Tongue (tissue), 2 donors: ENCODE results near the gene KARS1. TPM values are rescaled to one million over a fixed set of nuclear protein-coding genes. Genes with fewer than 3 reads are reported as not detected.

Experiments
- DNase-seq: peaks from one replicate; pipeline ENCODE4 v3.0.0-alpha.2; 2015
- total RNA-seq: library from RNA; depleted of rRNA; stranded (reverse); fragments of >200 nt; gene quantifications from one replicate; pipeline ENCODE4 v1.2.3, GENCODE V29; 2014

Gene KARS1
- total RNA-seq, 1 donor from 2014 or later = 118 TPM

DNA sequence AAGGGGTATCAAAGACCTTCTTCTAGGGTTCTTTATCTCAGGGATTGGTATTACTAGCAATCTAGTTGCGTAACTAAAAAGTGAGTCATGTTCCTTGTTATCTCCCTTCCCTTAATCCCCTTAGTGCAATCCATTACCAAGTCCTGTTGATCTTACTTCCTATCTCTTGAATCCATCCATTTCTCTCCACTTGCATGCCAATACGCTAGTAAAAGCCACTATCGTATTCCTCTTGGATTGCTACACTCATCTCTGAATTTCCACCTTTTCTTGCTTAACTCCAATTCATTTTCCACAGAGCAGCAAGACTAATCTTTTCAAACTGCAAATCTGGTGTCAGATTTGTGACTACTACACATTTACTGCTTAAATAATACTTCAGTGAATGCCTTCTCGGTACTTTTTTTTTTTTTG, 22.5 kb downstream of the KARS1 start:
- no peak for DNase-seq

DNA sequence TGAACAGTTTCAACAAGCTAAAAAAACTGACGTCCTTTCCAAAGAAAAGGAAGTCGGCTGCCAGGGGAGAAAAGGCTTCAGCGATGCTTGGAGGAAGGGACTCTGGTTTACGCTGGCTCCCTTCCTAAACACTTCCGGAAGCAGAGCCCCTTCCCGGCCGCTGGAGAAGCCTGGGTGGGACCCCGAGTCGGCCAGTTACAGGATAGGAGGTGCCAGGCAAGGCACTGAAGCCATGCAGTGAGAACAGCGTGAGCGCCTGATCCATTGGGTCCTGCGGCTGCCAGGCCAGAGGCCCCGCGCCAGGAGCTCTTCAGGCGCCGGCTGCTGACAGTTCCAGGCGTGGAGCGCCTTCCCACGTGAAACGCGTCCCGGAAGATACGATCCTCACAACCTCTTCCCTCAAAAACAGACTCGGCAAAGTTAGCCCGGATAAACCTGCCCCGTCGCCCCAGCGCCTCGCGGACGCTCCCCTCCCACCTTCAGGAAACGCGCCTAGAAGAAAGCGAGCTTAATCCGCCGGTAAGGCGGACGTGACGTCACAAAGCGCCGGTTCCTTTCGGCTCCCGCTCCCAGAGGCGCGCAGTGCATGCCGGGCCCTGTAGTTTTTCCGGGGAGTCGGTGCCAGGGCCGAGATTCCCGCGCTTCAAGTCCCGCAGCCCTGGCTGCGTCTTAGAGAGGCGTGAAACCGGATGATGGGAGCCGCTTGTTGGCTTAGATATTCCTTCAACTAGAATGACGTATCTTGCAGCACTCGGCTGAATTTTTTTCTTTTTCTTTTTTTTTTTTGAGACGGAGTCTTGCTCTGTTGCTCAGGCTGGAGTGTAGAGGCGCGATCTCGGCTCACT, 24.5 kb downstream of the KARS1 start, which contains the start of gene ADAT1:
Gene ADAT1 (minus strand): TSS at position 521 of the 845 bp plus-strand sequence. CDS start 2,482 bp downstream, outside the sequence.
- DNase-seq = peak; percentile 99

DNA sequence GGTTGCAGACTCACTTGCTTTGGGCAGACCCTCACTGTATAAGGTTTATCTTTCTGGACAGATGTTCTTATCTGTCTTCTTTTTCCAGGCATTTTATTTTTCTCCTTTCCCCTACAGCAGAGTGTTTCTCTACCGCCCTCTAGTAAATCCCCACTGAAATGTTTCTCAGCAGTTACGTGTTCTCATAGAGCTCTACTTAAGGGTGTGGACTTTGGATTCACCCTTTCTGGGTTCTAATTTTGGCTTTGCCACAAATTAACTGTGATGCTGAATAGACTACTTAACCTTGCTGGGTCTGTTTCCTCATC, 26.3 kb downstream of the KARS1 start:
- peak; percentile 22 for DNase-seq

DNA sequence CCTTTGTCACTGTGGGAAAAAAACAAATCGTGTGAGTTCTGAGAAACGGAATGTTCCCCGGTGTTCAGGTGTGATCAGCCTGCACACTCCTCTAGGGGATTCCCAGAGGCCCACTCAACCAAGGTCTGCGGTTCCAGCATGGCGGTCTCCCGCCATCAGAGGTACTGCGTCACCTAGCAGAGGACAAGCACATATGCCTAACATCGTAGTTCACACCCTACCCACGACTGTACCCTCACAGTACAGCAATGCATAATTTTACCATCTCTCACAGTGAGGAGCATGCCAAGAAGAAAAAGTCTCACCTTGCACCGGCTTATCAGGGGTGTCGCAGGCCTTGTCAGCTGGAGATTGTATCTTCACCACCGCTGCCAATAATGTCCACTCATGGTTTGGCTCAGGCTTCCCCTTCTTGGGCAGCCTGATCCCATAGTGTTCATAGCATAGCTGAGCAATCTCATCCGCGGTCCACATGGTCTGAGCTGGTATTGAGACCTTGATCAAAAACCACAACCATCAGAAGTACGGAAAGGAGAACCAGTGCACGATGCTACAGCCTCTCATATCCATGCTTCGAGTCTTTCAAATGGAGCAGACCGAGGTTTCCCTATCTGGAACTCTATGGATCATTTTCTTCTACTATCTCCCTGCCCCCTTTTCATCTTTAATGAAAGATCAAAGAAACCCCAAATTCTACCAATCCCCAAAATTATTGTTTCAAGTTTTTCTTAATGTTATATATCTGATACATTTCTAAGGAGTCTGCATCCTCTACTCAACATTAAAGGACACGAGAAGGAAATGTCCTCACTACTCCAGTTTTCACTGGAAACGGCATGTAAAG, 26.9 kb downstream of the KARS1 start:
- no peak for DNase-seq

DNA sequence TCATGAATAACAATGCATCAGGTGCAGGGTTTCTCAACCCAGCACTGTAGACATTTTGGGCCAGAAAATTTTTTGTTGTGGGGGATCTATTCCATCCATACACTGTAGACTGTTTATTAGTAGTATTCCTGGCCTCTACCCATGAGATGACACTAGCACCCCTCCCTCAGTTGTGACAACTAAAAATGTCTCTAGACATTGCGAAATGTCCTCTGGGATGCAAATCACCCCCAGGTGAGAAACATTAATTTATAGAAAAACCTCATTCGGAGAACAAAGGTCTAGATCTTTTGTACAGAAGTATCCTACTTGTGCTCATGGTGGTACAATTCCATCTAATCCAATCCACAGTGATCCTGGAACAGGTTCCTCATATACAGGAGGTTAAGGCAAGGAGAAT, 28.7 kb downstream of the KARS1 start:
- DNase-seq = no peak

DNA sequence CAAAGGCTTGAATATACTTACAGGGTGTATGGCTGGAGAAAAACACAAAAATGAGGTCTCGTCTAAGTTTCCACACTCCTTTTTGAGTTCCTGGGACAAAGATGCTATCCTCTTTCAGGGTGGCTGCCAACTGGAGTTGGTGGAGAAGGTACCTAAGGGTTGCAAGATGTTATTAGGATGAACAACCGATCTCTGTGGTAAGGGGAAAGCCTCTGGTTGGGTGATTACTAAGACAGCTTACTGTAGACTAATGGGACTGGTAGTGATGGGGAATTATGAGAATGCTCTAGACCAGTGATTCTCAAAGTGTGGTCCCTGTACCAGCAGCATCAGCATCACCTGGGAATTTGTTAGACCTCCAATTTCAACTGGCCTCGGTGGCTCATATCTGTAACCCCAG, 30.3 kb downstream of the KARS1 start:
- no peak for DNase-seq

DNA sequence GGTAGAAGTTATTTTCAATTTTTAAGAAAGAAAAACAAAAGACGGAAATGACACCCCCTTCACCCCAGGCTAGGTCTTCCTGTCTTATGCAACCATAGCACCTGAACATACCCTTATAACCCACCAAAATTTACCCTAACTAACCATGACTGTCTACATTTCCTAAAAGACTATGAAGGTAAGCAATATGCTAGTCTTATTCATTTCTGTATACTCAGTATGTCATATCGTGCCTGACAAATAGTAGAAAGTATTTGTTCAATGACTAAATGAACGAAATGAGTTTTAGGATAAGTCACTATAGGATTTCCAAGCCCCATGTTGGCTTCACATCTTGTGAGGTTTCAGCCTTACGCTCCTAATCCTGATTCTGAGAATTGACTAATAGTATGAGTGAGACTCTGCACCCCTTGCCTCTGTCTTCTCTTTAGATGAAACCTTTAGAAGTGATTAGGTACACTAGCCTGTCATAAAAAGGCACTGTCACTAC, 30.9 kb downstream of the KARS1 start:
- no peak for DNase-seq

DNA sequence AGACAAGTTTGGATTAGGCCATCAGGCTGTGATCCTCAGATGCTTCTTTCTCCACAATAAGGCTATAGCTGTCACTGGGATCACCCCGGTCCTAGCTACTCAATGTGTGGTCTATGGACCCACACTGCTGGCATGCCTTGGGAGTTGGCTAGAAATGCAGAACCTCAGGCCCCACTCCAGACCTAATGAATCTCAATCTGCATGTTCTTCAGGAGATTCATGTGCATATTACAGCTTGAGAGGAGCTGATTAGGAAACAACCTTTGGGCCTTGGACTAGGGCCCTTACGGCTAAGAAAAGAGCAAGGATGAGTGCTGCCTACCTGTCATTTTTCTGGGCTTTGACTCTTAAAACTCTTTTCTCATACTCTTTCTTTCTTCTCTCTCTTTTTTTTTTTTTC, 31.8 kb downstream of the KARS1 start:
- DNase-seq = no peak

DNA sequence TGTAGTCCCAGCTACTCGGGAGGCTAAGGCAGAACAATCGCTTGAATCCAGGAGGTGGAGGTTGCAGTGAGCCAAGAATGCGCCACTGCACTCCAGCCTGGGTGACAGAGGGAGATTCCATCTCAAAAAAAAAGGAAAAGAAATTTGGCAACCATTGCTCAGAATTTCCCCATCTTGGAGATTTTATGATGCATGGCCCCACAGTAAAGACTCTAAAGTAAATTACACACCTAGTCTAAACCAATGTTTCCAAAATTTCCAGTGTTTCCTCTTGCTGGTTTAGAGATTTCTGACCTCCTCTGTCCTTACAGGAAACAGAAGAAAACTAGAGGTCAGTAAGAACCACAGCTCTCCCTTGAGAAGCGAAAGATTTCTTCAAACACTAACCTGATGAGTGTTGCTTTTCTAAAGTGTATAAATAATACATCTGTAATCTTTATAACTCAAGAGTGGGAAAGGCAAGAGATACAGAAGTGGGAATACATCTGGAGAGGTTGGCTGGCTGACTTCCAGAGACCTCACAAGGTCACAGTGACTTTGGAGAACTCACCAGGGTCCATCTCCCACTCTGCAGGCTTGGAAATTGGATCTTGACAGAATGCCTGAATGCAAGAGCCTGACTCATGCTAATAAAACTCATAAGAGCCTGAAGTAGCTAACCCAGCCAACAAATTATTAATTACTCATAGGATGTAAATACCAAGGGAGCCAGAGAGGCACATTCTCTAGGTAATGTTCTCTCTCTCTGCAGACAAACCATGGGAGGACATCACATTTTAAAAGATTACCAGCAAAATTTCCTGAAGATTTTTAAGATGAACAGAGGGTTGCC, 33.2 kb downstream of the KARS1 start:
- no peak for DNase-seq

DNA sequence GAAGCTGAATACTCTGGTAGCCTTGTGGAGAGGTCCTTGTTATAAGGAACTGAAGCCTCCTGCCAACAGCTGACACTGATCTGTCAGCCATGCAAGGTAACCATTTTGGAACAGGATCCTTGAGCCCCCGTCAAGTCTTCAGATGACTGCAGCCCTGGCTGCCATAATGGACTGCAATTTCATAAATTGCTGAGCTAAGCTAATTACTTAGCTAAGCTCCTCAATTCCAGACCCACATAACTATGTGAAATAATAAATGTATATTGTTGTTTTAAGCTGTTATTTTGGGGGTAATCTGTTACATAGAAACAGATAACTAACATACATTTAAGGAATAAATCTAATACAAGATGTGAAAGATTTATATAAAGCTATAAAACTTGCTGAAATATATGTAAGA, 41.0 kb downstream of the KARS1 start:
- DNase-seq = no peak

DNA sequence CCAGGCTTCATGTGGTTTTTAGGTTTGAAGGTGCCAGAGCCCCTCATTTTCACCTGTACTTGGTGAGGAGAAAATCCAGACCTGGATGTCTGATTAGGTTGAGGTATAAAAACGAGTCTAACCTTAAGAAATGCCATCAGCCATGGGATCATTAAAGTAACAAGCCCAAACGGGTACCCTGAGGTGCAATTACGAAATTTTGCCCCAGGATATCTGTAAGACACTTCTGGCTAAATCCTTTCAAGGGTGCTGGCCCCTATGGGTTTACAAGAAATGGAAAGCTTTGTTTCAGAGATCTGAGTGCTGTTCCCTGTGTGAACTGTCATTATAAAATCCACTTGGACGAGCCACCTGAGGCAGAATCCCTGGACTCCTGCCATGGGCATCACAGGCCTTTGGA, 44.2 kb downstream of the KARS1 start:
- no peak for DNase-seq

DNA sequence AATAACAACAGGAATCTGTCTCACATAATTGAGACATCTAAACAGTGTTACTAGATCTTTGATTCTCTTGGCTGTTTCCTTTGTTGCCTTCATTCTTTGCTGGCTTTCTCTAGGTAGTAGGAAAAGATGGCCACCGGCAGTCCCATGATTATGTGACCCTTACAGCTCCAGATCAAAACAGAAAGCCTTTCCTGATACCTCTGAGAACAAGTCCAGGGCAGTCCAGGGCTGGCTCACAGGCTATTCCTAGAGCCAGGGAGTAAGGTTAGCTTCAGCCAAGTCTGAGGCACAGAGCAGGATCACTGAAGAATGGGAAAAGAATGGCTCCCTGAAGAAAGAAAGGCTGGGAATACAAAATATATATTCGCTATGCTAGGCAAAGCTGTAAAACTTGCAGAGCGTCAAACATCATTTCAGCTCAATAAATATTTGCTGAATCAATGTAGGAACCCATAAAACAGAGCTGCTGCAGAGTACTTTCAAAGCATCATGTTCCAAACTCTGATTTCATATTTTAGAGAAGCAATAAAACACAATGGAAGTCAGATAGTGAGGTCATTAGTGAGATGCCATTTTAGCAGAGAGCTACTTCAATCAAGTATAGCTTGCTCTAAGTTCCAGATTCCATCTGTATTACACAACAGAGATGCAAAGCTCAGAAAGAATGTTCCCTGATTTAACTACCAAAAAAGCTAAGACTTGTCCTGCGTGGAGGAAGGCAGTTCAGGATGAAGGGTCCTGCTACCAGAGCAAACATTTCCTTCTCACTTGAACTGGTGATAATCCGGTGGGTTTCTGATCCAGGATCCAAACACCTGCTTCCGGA, 47.8 kb downstream of the KARS1 start:
- no peak for DNase-seq

DNA sequence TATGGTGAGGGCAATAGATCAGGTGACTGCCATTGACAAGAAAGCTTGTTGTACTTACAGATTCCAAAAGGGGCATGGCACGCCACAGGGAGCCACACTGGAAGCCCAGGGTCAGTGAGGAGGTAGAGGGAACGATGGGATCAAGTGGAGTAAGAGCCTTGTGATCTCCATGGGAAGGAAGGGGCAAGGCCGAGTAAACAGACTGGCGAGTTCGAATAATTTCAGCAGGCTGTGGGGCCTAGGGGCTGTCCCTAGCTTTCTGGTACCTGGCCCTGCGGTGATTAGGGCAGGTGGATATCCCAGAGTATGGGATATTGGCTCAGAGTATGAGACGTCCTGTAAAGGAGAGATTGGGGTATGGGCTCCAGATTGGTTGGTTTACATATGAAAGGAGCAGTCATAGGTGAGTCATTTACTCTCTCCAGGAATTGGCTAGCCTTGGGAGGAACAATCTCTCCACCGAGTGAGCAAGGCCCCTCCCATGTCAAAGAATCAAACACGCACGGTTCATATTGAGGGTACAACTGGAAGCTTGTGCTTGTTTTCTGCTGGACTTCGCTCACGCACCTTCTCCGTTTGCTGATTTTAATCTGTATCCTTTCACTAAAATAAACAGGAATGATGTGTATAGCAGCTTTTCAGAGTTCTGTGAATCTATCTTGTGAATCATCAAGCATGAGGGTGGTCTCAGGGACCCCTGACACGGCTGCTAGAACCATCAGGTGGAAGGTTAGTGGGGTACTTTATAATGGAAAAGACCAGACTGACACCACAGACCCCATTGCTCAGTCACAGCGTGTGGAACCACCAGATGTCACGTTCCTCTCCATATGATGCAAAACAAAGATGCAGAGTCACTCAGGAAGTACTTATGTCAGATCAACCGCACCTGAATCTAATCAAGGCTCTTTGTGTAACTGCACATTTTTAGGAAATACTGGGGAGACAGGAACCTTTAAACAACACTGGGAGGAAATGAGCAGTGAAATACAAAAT, 53.3 kb downstream of the KARS1 start:
- peak; percentile 23 for DNase-seq

DNA sequence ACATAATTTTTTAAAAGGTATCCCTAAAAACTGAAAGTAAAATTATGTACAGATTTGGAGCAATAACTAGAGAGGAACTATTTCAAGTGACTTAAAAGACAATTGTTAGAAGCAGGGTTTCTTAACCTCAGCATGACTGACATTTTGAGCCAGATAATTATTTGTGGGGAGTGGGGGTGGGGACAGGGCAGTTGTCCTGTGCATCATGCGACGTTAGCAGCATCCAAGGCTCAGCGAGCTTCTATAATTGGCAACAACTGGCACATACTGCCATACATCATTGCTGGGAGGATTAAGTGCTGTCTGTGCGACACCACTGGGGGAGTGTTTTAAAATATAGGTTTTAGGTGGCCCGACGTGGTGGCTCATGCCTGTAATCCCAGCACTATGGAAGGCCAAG, 54.2 kb downstream of the KARS1 start:
- peak; percentile 40 for DNase-seq

DNA sequence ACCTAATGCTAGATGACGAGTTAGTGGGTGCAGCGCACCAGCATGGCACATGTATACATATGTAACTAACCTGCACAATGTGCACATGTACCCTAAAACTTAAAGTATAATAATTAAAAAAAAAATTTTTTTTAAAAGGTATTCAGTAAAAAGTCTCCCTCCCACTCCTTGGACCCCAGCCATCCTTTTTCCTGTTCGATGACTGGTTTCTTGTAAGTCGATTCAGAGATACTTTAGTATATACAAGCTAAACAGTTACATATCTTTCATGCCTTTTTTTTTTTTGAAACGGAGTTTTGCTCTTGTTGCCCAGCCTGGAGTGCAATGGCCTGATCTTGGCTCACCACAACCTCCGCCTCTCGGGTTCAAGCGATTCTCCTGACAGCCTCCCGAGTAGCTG, 55.5 kb downstream of the KARS1 start:
- peak; percentile 47 for DNase-seq

DNA sequence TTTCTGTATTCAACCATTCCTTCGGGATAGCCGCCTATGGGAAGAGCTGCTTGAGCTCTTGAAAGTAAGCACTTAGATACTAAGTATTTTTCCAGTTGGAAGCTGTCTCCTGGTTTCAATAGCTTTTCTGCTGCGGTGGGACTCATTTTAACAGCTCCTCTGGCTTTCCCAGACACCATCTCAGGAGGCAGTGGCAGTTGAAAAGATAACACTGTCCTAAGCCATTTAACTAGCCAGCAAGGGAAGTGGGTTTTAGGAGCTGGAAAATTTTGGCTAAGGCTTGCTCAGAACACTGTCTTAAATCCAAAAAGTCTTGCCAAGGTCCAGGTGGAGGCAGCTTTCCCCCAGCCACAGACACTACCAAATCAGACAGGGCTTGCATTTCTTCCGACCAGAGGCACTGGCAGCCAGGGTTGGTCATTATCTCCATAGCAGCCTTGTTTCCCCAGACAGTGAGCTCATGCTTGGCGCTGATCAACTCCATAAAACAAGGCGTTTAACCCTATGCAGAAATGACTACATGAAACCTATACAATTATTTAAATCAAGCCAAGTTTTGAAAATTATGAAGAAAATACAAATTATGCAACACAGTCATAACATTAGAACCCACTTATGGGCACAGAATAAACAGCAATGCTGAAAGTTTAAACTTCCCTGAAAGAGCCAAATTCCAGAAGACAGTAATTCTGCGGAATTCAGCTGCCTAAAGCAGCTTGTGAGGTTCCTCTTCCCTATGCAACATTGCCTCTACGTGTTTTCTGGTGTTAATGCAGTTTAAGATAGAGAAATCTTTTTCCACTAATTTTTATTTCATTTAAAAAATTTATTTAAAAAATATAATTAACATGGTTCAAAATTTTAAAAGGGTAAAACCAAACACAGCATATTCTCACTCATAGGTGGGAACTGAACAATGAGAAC, 56.3 kb downstream of the KARS1 start:
- peak; percentile 95 for DNase-seq

DNA sequence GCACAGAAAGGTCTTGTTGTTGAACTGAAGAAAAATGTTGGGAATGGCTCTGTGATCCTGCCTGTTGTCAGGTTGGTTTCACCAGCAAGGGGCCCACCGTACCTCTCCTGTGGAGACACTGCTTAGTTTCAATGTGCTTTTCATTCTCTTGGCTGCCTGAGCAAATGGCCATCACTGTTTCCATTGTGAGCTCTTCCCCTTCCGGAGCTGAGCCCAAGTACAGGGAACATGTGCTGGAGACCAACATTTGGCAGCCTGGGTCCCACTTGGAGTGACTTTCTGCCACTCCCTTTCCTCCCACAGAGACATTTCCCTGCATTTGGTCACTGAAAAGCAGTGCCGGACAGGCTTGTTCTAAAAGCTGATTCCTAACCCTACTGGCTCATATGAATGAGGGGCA, 58.2 kb downstream of the KARS1 start:
- peak; percentile 68 for DNase-seq

DNA sequence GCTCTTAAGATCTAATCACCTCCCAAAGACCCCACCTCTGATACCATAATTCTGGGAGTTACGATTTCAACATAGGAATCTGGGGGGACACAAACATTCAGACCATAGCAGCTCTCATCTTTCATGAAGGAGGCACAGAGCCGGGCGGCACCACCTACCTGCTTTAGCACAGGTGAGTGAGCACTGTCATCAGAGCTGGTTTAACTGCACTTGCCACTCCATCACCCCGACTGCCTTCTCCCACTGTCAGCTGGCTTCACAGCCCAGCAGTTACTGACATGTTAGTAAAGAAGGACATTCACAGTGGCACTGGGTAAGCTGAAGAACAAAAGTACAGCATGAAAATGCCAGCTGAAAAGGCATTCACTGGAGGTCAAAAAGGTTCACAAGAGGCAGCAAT, 58.7 kb downstream of the KARS1 start:
- no peak for DNase-seq

DNA sequence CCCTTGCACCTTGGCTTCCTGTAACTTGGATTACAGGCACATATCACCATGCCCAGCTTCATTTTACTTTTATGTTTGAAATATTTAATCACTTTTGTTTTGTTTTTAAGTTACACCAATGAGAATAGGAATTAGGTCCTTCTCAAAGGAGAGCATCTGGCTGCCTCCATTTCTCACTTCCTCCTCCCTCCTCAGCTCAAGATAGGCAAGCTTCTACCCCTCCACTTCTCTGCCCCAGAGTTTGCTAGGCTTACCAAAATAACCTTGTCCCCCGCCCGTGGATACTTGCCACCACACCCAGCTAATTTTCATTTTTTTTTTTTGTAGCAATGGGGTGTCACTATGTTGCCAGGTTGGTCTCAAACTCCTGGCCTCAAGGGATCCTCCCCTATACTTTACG, 63.4 kb downstream of the KARS1 start:
- DNase-seq = no peak
